Upper lobe of right lung (tissue), 1 donor: Measurements from ENCODE around the gene PSMB3. TPM values are rescaled to one million over a fixed set of nuclear protein-coding genes. Genes with fewer than 3 reads are reported as not detected.
"Not testable (repeated sequence)": the region's sequence is repeated elsewhere in the genome, so short reads cannot be mapped to it uniquely, and the experiment has no call there.

Experiments used
- ATAC-seq: fragments of 200-7000 bp; cut with Tn5 transposase; one replicate; pipeline ENCODE4 v1.9.1; 2020; ENCODE audit warnings: mild to moderate bottlenecking, moderate library complexity
- DNase-seq: peaks from one replicate; pipeline ENCODE4 v3.0.0-alpha.2; 2020
- H3K27ac ChIP-seq: fragments of 200-600 bp; one replicate; pipeline ENCODE4 v1.8.0; 2022
- H3K27me3 ChIP-seq: fragments of 200-600 bp; one replicate; pipeline ENCODE4 v1.8.0; 2022; ENCODE audit warnings: mild to moderate bottlenecking
- H3K36me3 ChIP-seq: fragments of 200-600 bp; one replicate; pipeline ENCODE4 v1.8.0; 2022
- H3K4me1 ChIP-seq: fragments of 200-600 bp; one replicate; pipeline ENCODE4 v1.8.0; 2022
- H3K4me3 ChIP-seq: fragments of 200-600 bp; one replicate; pipeline ENCODE4 v1.8.0; 2022; ENCODE audit warnings: mild to moderate bottlenecking
- H3K9me3 ChIP-seq: fragments of 200-600 bp; one replicate; pipeline ENCODE4 v1.8.0; 2022
- CTCF ChIP-seq: fragments of 200-600 bp; IDR thresholded peaks from one replicate; pipeline ENCODE4 v1.8.0; 2022; ENCODE audit warnings: antibody characterized with exemption
- intact Hi-C: fragments of 100-400 bp; cut with DNase I; formaldehyde crosslinking; loops from one replicate; pipeline ENCODE4 v1.11.0; 2022
- total RNA-seq: library from RNA; stranded (reverse); fragmentation: NEBNext Ultra II Directional; extraction: Animal tissue kit (Norgen Biotek cat#: 25700); gene quantifications from one replicate; pipeline ENCODE4 v1.2.1, GENCODE V29; 2021
- donor health status: DM: no; HTN: yes; CAD: no; lungs with severe emphysema.

Gene PSMB3
- total RNA-seq, 1 donor from 2014 or later, result 127 TPM

DNA sequence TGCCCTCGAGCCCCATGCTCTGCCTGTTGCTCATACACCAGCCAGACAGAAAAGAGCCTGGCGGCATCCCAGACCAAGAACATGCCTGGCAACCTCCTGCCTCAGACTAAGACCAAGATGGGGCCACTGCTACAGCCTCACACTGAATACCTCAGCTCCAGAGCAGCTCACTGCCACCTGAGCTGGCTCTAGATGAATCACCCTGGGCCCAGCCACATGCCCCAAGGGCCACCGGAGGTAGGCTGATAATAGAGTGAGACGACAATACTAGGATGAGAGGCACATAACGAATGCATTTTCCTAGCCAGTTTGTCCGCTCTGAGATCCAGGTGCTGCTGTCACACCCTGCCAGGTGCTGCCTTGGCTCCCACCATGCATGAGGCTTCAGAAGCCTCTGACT lies 33.8 kb downstream of the PSMB3 start:
- peaks cover 51% of the 10 kb centered on the region for H3K36me3 ChIP-seq
- TF ChIP-seq CTCF, result no peak
- no peaks in the 10 kb centered on the region for H3K27me3 ChIP-seq
- H3K27ac ChIP-seq, result no peak overlapping the region
- H3K4me1 ChIP-seq, result peaks cover 6% of the 10 kb centered on the region
- H3K9me3 ChIP-seq, result no peaks in the 10 kb centered on the region
- H3K4me3 ChIP-seq, result no peak overlapping the region
- ATAC-seq, result no peak
- no peak for DNase-seq
- intact Hi-C loops, result no loop called here

GRCh38 chr17:38787999-38788398 lies 35.5 kb downstream of the PSMB3 start:
- not testable (repeated sequence) for ATAC-seq, H3K4me1 ChIP-seq, DNase-seq

DNA sequence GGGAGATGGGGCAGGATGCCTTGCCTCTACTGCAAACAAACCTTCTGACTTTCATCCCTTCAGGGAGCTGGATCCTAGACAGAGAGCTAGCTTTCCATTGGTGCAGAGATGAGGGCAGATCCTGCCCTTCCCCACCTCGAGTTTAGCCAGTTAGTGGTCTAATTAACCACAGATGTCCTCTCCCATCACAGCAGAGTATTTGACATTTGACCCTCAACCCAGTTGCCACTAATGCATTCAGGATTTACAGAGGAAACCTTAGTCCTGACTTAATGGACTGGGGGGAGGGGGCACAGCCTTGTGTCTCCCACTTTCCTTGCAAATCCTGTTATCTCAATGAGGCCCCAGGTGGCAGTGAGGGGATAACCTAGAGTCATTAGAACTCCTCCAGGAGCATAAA lies 36.6 kb downstream of the PSMB3 start:
- H3K4me1 ChIP-seq, result peaks cover 6% of the 10 kb centered on the region
- no peak for DNase-seq
- intact Hi-C loops, result no loop called here
- H3K27ac ChIP-seq, result no peak overlapping the region
- no peak for TF ChIP-seq CTCF
- no peaks in the 10 kb centered on the region for H3K9me3 ChIP-seq
- no peaks in the 10 kb centered on the region for H3K27me3 ChIP-seq
- no peak overlapping the region for H3K4me3 ChIP-seq
- H3K36me3 ChIP-seq, result peaks cover 31% of the 10 kb centered on the region
- ATAC-seq, result no peak

More at GRCh38 chr17:38787999-38788398, 35.5 kb downstream of the PSMB3 start:
- H3K27ac ChIP-seq, H3K4me3 ChIP-seq, H3K9me3 ChIP-seq, intact Hi-C loops, H3K27me3 ChIP-seq: not testable (repeated sequence)
- peaks cover 43% of the 10 kb centered on the region for H3K36me3 ChIP-seq

DNA sequence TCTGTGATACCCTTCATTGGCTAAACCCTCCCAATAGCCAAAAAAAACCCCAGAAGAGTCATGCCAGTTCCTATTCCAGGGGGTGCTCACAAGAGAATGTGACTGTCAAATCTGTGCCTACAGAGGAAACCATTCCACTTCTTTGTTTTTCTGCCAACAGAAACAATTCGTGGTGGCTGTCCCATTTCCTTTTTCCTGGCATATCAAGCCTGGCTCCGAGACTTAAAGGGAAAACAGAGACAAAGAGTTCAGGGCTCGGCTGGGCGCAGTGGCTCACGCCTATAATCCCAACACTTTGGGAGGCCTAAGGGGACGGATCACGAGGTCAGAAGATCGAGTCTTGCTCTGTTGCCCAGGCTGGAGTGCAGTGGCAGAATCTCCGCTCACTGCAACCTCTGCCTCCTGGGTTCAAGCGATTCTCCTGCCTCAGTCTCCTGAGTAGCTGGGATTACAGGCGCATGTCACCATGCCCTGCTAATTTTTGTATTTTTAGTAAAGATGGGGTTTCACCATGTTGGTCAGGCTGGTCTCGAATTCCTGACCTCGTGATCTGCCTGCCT lies 37.7 kb downstream of the PSMB3 start:
- H3K9me3 ChIP-seq, H3K4me1 ChIP-seq, DNase-seq, H3K27me3 ChIP-seq, H3K4me3 ChIP-seq, intact Hi-C loops: not testable (repeated sequence)
- ATAC-seq, result peak; percentile 14
- Histone ChIP-seq H3K27ac (peak overlapping the region; percentile 42), H3K36me3 (peaks cover 22% of the 10 kb centered on the region)

GRCh38 chr17:38791162-38791561 lies 38.6 kb downstream of the PSMB3 start:
- H3K36me3 ChIP-seq, result peaks cover 13% of the 10 kb centered on the region
- TF ChIP-seq CTCF, result no peak
- no peak for DNase-seq
- H3K4me3 ChIP-seq, result no peak overlapping the region
- no peaks in the 10 kb centered on the region for H3K9me3 ChIP-seq
- peaks cover 6% of the 10 kb centered on the region for H3K4me1 ChIP-seq
- intact Hi-C loops, result no loop called here
- ATAC-seq, result no peak
- no peaks in the 10 kb centered on the region for H3K27me3 ChIP-seq
- no peak overlapping the region for H3K27ac ChIP-seq

DNA sequence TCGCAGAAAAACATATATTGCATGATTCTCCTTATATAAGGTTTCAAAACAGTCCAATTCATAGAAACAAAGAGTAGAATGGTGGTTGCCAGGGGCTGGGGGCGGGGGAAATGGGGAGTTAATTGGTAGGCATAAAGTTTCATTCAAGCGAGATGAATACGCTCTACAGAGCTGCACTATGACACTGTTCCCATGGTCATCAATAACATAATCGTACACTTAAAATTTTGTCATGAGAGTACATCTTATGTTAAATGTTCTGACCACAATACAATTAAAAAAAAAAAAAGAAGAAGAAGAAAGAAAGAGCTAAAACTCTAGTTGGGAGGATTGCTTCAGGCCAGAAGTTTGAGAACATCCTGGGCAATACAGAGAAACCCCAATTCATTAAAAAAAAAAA lies 41.7 kb downstream of the PSMB3 start:
- no peak overlapping the region for H3K4me3 ChIP-seq
- DNase-seq (no peak), ATAC-seq (no peak)
- H3K27ac ChIP-seq, result no peak overlapping the region
- peaks cover 20% of the 10 kb centered on the region for H3K4me1 ChIP-seq
- peaks cover 7% of the 10 kb centered on the region for H3K36me3 ChIP-seq
- intact Hi-C loops, result no loop called here
- H3K9me3 ChIP-seq, result no peaks in the 10 kb centered on the region
- no peak for TF ChIP-seq CTCF
- H3K27me3 ChIP-seq, result no peaks in the 10 kb centered on the region
